ENCODE measurements around the gene CLCNKA.

CLCNKA gene

DNA sequence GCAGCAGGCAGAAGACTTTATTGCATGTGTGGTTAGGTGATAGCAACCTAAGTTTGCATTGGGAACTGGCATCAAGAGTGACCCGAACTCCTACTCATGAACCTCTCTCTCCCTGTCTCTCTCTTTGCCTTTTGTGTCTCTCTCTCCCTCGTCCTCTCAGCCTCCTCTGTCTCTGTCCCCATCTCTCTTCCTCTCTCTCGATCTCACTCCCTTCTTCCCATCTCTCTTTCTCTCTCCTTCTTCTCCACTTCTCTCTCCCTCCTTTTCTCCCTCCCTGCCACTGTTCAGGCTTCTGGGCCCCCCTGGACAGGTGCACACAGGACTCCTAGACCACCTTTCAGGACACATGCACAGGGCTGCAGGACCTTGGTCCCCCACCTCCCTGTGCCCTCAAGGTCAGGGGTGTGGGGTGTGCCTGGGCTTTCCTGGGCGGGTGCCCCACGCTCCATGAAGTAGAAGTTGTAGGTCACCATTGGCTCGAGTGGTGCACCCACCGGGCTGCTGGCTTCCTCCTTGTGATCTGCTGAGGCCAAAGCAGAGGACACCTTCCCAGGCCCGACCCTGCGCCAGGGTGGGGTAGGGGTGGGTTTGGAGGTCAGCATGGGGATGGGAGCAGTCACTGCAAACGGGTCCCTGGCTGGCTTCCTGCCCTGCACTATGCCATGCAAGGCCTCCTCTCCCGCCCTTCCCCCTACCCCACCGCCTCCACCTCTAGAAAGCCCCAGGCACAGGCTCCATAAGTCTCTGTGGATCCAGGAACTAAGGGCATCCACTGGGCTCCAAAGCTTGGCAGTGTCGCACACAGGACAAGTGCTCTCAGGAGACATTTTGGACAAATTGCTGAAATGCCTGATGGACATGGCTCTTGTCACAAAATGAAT lies 32.7 kb upstream of the CLCNKA start:
- no peak overlapping the region for H3K9ac ChIP-seq (ENCODE audit: low read length)
- no peaks in the 10 kb centered on the region for H3K79me2 ChIP-seq (ENCODE audit: low read length)
- H3K36me3 ChIP-seq (replicated peaks; ENCODE audit: insufficient read depth, low read length), result no peaks in the 10 kb centered on the region
- H3K9me2 ChIP-seq (replicated peaks; ENCODE audit: insufficient read depth, low read length), result no peaks in the 10 kb centered on the region
- no peaks in the 10 kb centered on the region for H3F3A ChIP-seq (ENCODE audit: insufficient read depth, low read length)
- no peak overlapping the region for H3K4me3 ChIP-seq (ENCODE audit: low read length)
- no peaks in the 10 kb centered on the region for H4K20me1 ChIP-seq (ENCODE audit: insufficient read depth, low read length)
- TF ChIP-seq EZH2 (optimal IDR thresholded peaks at IDR 0.05; ENCODE audit: low read depth, low read length) (no peak), EZH2phosphoT487 (IDR thresholded peaks at IDR 0.05; ENCODE audit: low read length) (no peak)
- TF ChIP-seq, protein P1, sequence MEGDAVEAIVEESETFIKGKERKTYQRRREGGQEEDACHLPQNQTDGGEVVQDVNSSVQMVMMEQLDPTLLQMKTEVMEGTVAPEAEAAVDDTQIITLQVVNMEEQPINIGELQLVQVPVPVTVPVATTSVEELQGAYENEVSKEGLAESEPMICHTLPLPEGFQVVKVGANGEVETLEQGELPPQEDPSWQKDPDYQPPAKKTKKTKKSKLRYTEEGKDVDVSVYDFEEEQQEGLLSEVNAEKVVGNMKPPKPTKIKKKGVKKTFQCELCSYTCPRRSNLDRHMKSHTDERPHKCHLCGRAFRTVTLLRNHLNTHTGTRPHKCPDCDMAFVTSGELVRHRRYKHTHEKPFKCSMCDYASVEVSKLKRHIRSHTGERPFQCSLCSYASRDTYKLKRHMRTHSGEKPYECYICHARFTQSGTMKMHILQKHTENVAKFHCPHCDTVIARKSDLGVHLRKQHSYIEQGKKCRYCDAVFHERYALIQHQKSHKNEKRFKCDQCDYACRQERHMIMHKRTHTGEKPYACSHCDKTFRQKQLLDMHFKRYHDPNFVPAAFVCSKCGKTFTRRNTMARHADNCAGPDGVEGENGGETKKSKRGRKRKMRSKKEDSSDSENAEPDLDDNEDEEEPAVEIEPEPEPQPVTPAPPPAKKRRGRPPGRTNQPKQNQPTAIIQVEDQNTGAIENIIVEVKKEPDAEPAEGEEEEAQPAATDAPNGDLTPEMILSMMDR (IDR thresholded peaks at IDR 0.05; ENCODE audit: low read length), result no peak
- peaks cover 34% of the 10 kb centered on the region for H3K27me3 ChIP-seq (replicated peaks; ENCODE audit: insufficient read depth, low read length)
- H3K4me2 ChIP-seq (ENCODE audit: low read depth, low read length), result no peak overlapping the region
- H3K4me1 ChIP-seq (ENCODE audit: low read length), result no peaks in the 10 kb centered on the region
- no peaks in the 10 kb centered on the region for H3K9me3 ChIP-seq (replicated peaks; ENCODE audit: insufficient read depth, low read length)
- no peak overlapping the region for H3K27ac ChIP-seq (ENCODE audit: low read length)
- H2AFZ ChIP-seq (ENCODE audit: low read length), result no peak overlapping the region
- DNase-seq, result no peak

DNA sequence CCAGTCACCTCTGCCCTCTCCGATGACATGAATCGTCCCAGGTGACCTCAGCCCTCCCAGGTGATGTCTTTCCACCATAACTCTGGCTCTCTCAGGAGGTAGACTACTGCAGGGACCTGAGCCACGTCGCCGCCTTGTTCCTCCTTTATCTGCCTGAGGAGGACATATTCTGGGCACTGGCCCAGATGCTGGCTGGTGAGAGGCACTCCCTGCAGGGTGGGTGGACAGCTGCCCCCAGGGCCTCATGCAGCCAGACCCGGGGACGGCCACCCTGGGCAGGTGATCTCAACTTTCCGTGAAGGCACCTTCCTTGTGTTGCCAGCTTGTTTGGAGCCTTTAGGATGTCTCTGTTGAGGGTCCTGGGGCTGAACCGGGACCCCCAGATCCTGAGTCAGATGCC lies 32.1 kb upstream of the CLCNKA start:
- Histone ChIP-seq H3K9me3 (replicated peaks; ENCODE audit: insufficient read depth, low read length) (no peaks in the 10 kb centered on the region), H3K27ac (ENCODE audit: low read length) (no peak overlapping the region), H4K20me1 (ENCODE audit: insufficient read depth, low read length) (no peaks in the 10 kb centered on the region), H3K27me3 (replicated peaks; ENCODE audit: insufficient read depth, low read length) (peaks cover 34% of the 10 kb centered on the region), H3K79me2 (ENCODE audit: low read length) (no peaks in the 10 kb centered on the region), H3K36me3 (replicated peaks; ENCODE audit: insufficient read depth, low read length) (no peaks in the 10 kb centered on the region), H3K4me1 (ENCODE audit: low read length) (no peaks in the 10 kb centered on the region), H3K9ac (ENCODE audit: low read length) (no peak overlapping the region), H3F3A (ENCODE audit: insufficient read depth, low read length) (no peaks in the 10 kb centered on the region), H3K4me2 (ENCODE audit: low read depth, low read length) (no peak overlapping the region), H3K4me3 (ENCODE audit: low read length) (no peak overlapping the region), H3K9me2 (replicated peaks; ENCODE audit: insufficient read depth, low read length) (no peaks in the 10 kb centered on the region), H2AFZ (ENCODE audit: low read length) (no peak overlapping the region)
- no peak for DNase-seq
- no peak for TF ChIP-seq EZH2phosphoT487 (IDR thresholded peaks at IDR 0.05; ENCODE audit: low read length)

DNA sequence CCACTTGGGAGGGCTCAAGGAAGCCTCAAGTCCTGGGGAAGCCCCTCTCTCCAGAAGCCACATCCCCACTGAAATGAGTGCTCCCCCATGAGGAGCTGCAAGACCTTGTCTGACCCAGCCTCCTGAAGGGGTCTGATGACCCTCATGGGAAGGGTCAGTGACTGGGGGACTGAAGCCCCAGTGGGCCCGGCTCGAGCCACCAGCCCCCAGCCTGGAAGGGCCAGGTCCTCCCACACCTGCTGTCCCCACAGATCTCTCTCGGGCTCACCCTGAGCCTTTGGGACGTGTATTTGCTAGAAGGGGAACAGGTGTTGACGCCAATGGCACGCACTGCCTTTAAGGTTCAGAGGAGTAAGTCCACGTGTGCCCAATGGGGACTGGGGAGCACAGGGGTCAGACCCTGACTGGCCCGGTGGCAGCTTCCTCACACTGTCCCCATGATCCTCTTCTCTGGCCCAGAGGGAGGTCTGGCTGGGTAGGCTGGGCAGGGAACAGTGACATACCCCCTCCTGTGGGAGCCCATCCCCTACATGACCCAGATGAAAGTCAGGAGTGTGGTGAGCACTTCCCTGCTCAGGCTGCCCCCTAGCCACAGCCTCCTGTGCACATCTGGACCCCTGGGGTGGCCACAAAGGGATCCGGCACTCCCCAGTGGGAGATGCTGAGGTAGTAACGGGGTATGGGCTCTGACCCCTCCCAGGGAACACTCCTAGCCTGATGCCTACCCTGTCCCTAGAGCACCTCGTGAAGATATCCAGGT lies 30.2 kb upstream of the CLCNKA start:
- H3F3A ChIP-seq (ENCODE audit: insufficient read depth, low read length), result no peaks in the 10 kb centered on the region
- no peaks in the 10 kb centered on the region for H4K20me1 ChIP-seq (ENCODE audit: insufficient read depth, low read length)
- H3K4me1 ChIP-seq (ENCODE audit: low read length), result no peaks in the 10 kb centered on the region
- no peak overlapping the region for H3K9ac ChIP-seq (ENCODE audit: low read length)
- no peaks in the 10 kb centered on the region for H3K36me3 ChIP-seq (replicated peaks; ENCODE audit: insufficient read depth, low read length)
- peaks cover 35% of the 10 kb centered on the region for H3K27me3 ChIP-seq (replicated peaks; ENCODE audit: insufficient read depth, low read length)
- H2AFZ ChIP-seq (ENCODE audit: low read length), result no peak overlapping the region
- no peaks in the 10 kb centered on the region for H3K9me2 ChIP-seq (replicated peaks; ENCODE audit: insufficient read depth, low read length)
- no peak for DNase-seq
- no peak overlapping the region for H3K4me2 ChIP-seq (ENCODE audit: low read depth, low read length)
- no peak overlapping the region for H3K4me3 ChIP-seq (ENCODE audit: low read length)
- TF ChIP-seq EZH2 (optimal IDR thresholded peaks at IDR 0.05; ENCODE audit: low read depth, low read length) (no peak), EZH2phosphoT487 (IDR thresholded peaks at IDR 0.05; ENCODE audit: low read length) (no peak)
- TF ChIP-seq, protein P1 (IDR thresholded peaks at IDR 0.05; ENCODE audit: low read length), result no peak
- H3K27ac ChIP-seq (ENCODE audit: low read length), result no peak overlapping the region
- no peaks in the 10 kb centered on the region for H3K79me2 ChIP-seq (ENCODE audit: low read length)
- no peaks in the 10 kb centered on the region for H3K9me3 ChIP-seq (replicated peaks; ENCODE audit: insufficient read depth, low read length)
